Activated B cell treated with CpG ODN at 0.5 μM for 24 hours (primary cell): Measurements from ENCODE around the gene PANK2. TPM values are rescaled to one million over a fixed set of nuclear protein-coding genes. Genes with fewer than 3 reads are reported as not detected.

Experiments used
- ATAC-seq: fragments of 200-7000 bp; cut with Tn5 transposase; one replicate; pipeline ENCODE4 v1.10.0; 2021; ENCODE audit warnings: low read depth, mild to moderate bottlenecking, moderate library complexity
- CTCF ChIA-PET: fragments of 350-600 bp; sonication (Branson Sonifier 250); formaldehyde crosslinking; loops from one replicate; lab custom pipeline; 2021; ENCODE audit warnings: antibody characterized with exemption; lab: Charles Lee
- POLR2A ChIA-PET: fragments of 350-600 bp; sonication (Branson Sonifier 250); formaldehyde crosslinking; loops from one replicate; lab custom pipeline; 2021; ENCODE audit warnings: antibody characterized with exemption; lab: Charles Lee
- DNase-seq: peaks from one replicate; pipeline ENCODE4 v3.0.0; 2022
- H3K27ac Mint-ChIP-seq: one replicate; pipeline ENCODE4 v1.8.0; 2020; ENCODE audit warnings: mixed read lengths
- H3K27me3 Mint-ChIP-seq: one replicate; pipeline ENCODE4 v1.8.0; 2021; ENCODE audit warnings: mixed read lengths
- H3K36me3 Mint-ChIP-seq: one replicate; pipeline ENCODE4 v1.8.0; 2021; ENCODE audit warnings: low read depth, mixed read lengths
- H3K4me1 Mint-ChIP-seq: one replicate; pipeline ENCODE4 v1.8.0; 2021; ENCODE audit warnings: mixed read lengths
- H3K4me3 Mint-ChIP-seq: one replicate; pipeline ENCODE4 v1.8.0; 2020; ENCODE audit warnings: mild to moderate bottlenecking, mixed read lengths
- H3K9me3 Mint-ChIP-seq: one replicate; pipeline ENCODE4 v1.8.0; 2020; ENCODE audit warnings: mixed read lengths
- intact Hi-C: fragments of 100-400 bp; cut with micrococcal nuclease; formaldehyde crosslinking; loops from one replicate; pipeline ENCODE4 v1.15.1; 2024
- total RNA-seq: library from RNA; stranded (reverse); gene quantifications from 2 replicates; pipeline ENCODE4 v1.2.3, GENCODE V29; 2022
- TF ChIP-seq, protein P1 (sequence below): fragments of 200-600 bp; IDR thresholded peaks from one replicate; pipeline ENCODE4 v1.8.0; 2022; ENCODE audit warnings: antibody characterized with exemption, mild to moderate bottlenecking

The PANK2 gene
- total RNA-seq, 1 donor from 2014 or later = 55.0 TPM

DNA sequence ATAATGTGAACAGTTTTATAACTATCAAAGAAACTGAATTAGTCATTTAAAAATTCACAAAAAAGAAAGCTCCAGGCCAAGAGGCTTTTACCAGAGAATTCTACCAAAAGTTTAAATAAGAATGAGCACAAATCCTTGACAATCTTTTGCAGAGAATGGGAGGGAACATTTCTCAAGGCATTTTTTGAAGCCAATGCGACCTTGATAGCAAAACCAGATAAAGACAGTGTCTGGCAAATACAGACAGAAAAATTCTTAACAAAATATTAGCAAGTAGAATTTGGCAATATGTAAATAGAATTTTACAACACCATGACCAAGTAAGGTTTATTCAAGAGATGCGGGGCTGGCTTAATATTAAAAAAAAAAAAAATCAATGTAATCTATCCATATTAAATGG is 84.5 kb downstream of the PANK2 start:
- Mint-ChIP-seq H3K4me1 (no peaks in the 10 kb centered on the region), H3K36me3 (peaks cover 3% of the 10 kb centered on the region), H3K27ac (no peak overlapping the region), H3K27me3 (no peaks in the 10 kb centered on the region), H3K4me3 (no peak overlapping the region), H3K9me3 (no peaks in the 10 kb centered on the region)
- ATAC-seq (no peak), DNase-seq (no peak)
- POLR2A ChIA-PET = no interaction called here
- CTCF ChIA-PET = no interaction called here
- TF ChIP-seq, protein P1, sequence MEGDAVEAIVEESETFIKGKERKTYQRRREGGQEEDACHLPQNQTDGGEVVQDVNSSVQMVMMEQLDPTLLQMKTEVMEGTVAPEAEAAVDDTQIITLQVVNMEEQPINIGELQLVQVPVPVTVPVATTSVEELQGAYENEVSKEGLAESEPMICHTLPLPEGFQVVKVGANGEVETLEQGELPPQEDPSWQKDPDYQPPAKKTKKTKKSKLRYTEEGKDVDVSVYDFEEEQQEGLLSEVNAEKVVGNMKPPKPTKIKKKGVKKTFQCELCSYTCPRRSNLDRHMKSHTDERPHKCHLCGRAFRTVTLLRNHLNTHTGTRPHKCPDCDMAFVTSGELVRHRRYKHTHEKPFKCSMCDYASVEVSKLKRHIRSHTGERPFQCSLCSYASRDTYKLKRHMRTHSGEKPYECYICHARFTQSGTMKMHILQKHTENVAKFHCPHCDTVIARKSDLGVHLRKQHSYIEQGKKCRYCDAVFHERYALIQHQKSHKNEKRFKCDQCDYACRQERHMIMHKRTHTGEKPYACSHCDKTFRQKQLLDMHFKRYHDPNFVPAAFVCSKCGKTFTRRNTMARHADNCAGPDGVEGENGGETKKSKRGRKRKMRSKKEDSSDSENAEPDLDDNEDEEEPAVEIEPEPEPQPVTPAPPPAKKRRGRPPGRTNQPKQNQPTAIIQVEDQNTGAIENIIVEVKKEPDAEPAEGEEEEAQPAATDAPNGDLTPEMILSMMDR = no peak
- intact Hi-C loops = no loop called here

DNA sequence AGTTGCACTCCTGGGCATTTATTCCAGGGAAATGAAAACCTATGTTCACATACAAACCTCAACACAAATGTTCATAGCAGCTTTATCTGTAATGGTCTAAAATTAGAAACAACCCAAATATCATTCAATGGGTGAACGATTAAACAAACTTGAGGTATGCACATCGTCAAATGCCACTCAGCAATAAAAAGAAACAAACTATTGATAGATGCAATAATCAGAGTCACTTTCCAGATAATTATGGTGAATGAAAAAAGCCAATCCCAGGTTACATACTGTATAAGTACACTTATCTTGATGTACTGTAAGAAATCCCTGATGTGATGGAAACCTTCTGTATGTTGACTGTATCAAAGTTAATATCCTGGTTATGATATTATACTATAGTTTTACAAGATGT is 87.3 kb downstream of the PANK2 start:
- ChIA-PET POLR2A (no interaction called here), CTCF (no interaction called here)
- Mint-ChIP-seq H3K27me3 (no peaks in the 10 kb centered on the region), H3K9me3 (no peaks in the 10 kb centered on the region), H3K27ac (no peak overlapping the region), H3K4me3 (no peak overlapping the region), H3K4me1 (peaks cover 16% of the 10 kb centered on the region), H3K36me3 (no peaks in the 10 kb centered on the region)
- intact Hi-C loops = no loop called here
- TF ChIP-seq, protein P1 = no peak
- ATAC-seq = no peak
- DNase-seq = no peak

Other genes with a start within 250 kb of the PANK2 start
- gene GFRA4, start 226.0 kb upstream of the PANK2 start, total RNA-seq = not detected in 2 replicates
- gene ADAM33, start 207.4 kb upstream of the PANK2 start, total RNA-seq = not detected in 2 replicates
- gene SIGLEC1, start 176.8 kb upstream of the PANK2 start, total RNA-seq = not detected in 2 replicates
- gene HSPA12B, start 156.7 kb upstream of the PANK2 start, total RNA-seq = not detected in 2 replicates
- gene ADISSP, start 121.6 kb upstream of the PANK2 start, total RNA-seq = 29.9 and 31.1 TPM in 2 replicates
- not detected in 2 replicates for gene SPEF1, start 107.9 kb upstream of the PANK2 start, total RNA-seq
- 50.1 and 51.7 TPM in 2 replicates for gene CENPB, start 102.6 kb upstream of the PANK2 start, total RNA-seq
- gene CDC25B, start 93.1 kb upstream of the PANK2 start, total RNA-seq = 21.6 and 24.3 TPM in 2 replicates
- 13.4 and 13.5 TPM in 2 replicates for gene AP5S1, start 68.8 kb upstream of the PANK2 start, total RNA-seq
- 33.5 and 39.7 TPM in 2 replicates for gene MAVS, start 42.6 kb upstream of the PANK2 start, total RNA-seq
- gene RNF24, start 126.2 kb downstream of the PANK2 start, total RNA-seq = 6.3 and 6.9 TPM in 2 replicates